Umbilical cord (tissue), 2 donors: Measurements from ENCODE around the gene SPRED2. TPM values are rescaled to one million over a fixed set of nuclear protein-coding genes. Genes with fewer than 3 reads are reported as not detected.

Experiments used
- DNase-seq: peaks from one replicate; pipeline ENCODE4 v3.0.0-alpha.2; 2015; ENCODE audit warnings: low spot score
- total RNA-seq: library from RNA; depleted of rRNA; stranded (reverse); fragments of >200 nt; gene quantifications from one replicate; pipeline ENCODE4 v1.2.3, GENCODE V29; 2014; ENCODE audit warnings: low replicate concordance; ENCODE audit not compliant: insufficient read depth

SPRED2 gene
- total RNA-seq, 1 donor from 2014 or later: 4.8 TPM

- no peak for DNase-seq
Measured at GRCh38 chr2:65415091-65415490, 17.3 kb downstream of the SPRED2 start.

- DNase-seq: no peak
Measured at GRCh38 chr2:65413610-65414009, 18.8 kb downstream of the SPRED2 start.

- DNase-seq: no peak
Measured at GRCh38 chr2:65413106-65413505, 19.3 kb downstream of the SPRED2 start.

DNA sequence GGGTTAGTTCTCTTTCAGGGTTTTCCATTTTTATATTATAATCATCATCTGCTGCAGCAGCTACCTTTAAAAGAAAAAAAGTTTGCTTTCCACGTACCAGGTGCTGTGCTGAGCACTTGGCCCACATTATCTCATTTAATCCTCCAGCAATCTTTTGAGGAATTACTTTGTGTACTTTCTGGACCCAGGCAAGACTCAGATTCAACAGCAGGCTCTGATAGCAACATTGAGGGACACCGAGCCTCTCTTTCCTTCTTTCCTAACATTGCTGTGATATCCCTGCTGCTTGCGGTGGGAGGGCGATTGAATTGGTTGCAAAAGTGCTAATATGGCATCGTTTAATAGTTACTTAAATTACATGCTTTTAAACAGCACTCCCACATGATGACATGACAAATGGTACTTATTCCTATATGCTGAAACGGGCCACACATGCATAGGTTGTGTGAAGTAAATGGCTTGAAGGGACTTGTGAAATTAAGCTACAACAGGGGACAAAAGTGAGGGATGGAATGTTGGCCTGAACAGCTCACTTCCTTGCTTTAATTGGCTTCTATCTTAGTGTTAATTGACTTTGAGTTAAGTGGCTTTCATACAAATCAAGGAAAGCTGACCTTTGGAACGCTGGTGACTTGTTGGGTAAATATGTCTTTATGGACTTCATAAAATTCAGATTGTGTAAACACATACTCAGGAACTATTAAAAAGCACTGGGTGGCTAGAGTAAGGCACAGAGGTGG lies 21.2 kb downstream of the SPRED2 start:
- no peak for DNase-seq

DNA sequence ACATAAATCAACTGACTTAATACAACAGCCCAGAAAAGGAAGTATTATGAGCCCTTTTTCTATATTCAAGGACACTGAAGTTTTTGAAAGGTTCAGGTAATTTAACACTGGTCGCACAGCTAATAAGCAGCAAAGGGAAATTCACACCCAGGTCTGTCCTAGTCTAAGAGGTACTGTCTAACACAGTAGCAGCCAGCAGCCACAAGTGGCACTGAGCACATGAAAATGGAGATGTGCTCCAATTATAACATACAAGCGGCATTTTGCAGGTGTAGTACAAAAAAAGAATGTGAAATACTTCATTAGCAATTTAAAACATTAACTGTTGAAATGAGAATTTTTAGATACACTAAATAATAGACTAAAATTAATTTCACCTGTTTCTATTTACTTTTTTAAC lies 23.4 kb downstream of the SPRED2 start:
- no peak for DNase-seq

DNA sequence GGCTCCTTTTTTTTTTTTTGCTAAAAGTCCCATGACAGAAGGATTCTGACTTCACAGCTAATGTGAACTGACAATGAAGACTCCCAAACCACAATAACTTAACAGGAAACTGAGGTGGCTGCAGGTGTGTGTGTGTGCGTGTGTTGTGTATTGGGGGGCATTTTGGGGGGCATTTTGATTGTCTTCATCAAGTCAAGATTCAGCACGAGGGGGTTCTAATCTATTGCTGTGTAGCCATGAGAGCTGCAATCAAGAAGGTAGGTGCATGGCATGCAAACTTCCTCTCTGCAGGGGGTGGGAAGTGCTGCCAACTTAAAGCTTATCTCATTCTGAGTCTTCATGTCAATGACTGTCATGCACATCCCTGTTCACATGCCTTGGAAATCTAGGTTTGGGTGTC lies 25.2 kb downstream of the SPRED2 start:
- no peak for DNase-seq

- DNase-seq: no peak
Measured at GRCh38 chr2:65404988-65405697, 27.3 kb downstream of the SPRED2 start.

DNA sequence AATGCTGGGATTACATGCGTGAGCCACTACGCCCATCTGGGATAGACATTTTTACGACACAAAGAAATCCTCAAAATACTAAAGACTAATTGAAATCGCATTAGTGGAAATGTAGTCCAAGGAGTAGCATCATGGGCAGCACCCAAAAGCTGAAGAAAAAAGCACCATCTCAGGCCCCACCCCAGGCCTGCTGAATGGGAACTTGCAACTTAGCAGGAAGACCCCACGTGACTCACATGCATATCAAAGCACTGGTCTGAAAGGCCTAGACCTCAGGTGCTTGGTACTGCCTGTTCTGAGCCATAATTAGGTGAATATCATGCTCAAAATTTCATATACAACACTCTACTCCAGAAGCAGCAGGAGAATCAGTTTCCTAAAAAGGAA lies 28.9 kb downstream of the SPRED2 start:
- no peak for DNase-seq

- DNase-seq: no peak
Measured at GRCh38 chr2:65402780-65403528, 29.4 kb downstream of the SPRED2 start.

DNA sequence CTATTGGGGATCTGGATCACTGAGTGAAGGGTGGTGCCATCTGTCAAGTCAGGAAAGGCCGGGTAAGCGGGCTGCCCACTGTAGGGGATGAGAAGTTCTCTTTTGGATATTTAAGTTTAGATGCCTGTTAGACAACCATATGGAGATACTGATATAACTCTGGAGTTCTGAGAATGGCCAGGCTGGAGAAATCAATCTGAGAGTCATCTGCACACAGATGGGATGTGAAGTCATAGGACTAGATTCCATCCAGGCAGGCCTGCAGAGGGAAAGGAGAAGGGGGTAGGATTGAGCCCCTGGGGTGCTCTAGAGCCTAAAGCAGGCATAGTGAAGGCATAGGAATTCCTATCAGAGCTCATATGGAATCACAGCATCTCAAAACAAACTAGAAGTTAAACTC lies 30.1 kb downstream of the SPRED2 start:
- DNase-seq: no peak

DNA sequence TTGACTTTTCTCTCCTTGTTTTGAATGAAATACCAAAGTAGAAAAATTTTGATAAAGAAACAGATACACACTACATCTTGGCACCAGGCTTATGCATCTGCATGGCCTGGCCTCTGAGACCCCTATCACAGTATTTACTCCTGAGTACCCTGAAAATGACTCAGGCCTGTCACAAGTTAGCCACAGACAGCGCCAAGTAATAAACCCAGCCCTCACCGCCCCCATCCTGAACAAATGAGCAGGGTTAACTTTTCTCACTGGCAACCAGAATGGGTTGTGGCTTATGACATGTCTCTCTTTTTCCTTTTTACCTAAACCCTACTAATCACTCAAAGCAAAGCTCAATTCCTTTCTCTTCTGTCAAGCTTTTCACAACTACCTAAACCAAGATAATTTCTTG lies 35.3 kb downstream of the SPRED2 start:
- DNase-seq: no peak

GRCh38 chr2:65396348-65397026 lies 35.9 kb downstream of the SPRED2 start:
- no peak for DNase-seq

GRCh38 chr2:65395621-65396347 lies 36.6 kb downstream of the SPRED2 start:
- DNase-seq: no peak

- no peak for DNase-seq
Measured at GRCh38 chr2:65393743-65394422, 38.5 kb downstream of the SPRED2 start.

DNA sequence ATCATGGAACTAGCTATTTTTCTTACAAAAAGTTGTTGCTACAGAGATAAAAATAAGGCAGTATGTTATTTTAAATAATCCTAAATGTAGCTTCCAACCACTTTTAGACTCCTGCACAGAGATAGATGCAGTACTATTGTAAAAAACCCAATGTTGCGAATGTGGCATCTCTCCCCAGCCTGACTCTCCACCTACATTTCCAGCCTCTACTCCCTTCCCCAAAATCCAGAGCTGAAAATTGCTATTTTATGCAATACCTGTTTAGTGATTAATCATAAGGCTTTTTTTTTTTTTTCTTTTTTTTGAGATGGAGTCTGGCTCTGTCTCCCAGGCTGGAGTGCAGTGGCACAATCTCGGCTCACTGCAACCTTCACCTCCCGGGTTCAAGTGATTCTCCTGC lies 39.4 kb downstream of the SPRED2 start:
- no peak for DNase-seq

- DNase-seq: no peak
Measured at GRCh38 chr2:65392609-65393008, 39.8 kb downstream of the SPRED2 start.

- no peak for DNase-seq
Measured at GRCh38 chr2:65390134-65390533, 42.3 kb downstream of the SPRED2 start.

GRCh38 chr2:65389476-65389875 lies 42.9 kb downstream of the SPRED2 start:
- no peak for DNase-seq

DNA sequence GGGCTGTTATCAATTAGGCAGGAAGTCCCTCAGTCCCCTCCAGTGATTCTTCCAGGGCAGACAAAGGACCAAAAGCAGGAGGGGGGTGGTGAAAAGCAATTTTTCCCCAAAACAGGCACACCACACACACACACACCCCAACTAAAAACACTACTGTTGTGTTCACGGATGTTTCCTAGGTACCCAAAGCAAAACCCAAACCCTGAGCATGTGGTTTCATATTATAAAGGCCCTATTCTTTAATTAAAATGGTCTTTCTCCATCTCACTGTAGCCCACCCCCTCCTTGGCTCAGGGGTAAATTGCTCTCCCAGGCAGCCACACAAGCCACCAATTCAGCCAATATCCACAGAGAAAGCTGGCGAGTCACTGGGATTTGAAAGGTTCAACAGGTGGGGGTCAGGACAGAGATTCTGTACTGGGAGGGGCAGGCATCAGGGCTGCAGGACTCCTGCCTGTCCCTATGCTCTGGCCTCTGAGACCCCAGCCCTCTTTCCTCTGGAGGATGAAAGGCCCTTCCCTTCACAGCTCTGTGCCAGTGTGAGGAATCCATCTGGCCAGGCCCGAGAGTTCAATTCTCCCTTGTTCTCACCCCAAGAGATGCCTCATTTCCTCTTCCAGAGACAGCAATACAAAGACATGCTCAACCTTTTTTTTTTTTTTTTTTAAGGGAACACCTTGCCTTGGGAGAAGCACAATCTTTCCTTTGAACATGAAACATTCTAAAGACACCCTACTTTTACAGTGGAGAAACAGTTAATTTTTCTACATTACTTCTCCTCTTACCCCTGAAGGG lies 43.6 kb downstream of the SPRED2 start:
- DNase-seq: no peak

GRCh38 chr2:65388051-65388531 lies 44.3 kb downstream of the SPRED2 start:
- DNase-seq: no peak
